SK-N-SH treated with all-trans-retinoic acid at 6 μM for 48 hours (cell line): ENCODE measurements around the gene CDKN2D.
"Not testable (repeated sequence)": the region's sequence is repeated elsewhere in the genome, so short reads cannot be mapped to it uniquely, and the experiment has no call there.

ENCODE experiments used
- ATAC-seq: fragments of 200-7000 bp; cut with Tn5 transposase; 3 replicates; pipeline ENCODE4 v1.9.1; 2020; ENCODE audit warnings: mild to moderate bottlenecking, moderate library complexity
- ARNTL ChIP-seq: fragments of 450-650 bp; formaldehyde crosslinking; IDR thresholded peaks from 2 replicates; pipeline ENCODE4 v1.5.0; 2020; ENCODE audit warnings: low read depth, mild to moderate bottlenecking, moderate library complexity, borderline replicate concordance
- BACH2 ChIP-seq: fragments of 250-450 bp; sonication (Bioruptor Pico); IDR thresholded peaks from 2 replicates; pipeline ENCODE4 v1.9.0; 2021; ENCODE audit warnings: mild to moderate bottlenecking, borderline replicate concordance
- CSDC2 ChIP-seq: fragments of 250-450 bp; sonication (Bioruptor Pico); IDR thresholded peaks from 2 replicates; pipeline ENCODE4 v1.5.0; 2020; ENCODE audit warnings: mild to moderate bottlenecking, moderate library complexity
- ESRRG ChIP-seq: fragments of 250-450 bp; sonication (Bioruptor Pico); IDR thresholded peaks from 2 replicates; pipeline ENCODE4 v1.6.1; 2021; ENCODE audit warnings: mild to moderate bottlenecking
- GLIS3 ChIP-seq: fragments of 250-450 bp; sonication (Bioruptor Pico); IDR thresholded peaks from 2 replicates; pipeline ENCODE4 v1.5.0; 2020; ENCODE audit warnings: mild to moderate bottlenecking, moderate library complexity
- ISL1 ChIP-seq: fragments of 250-450 bp; sonication (Bioruptor Pico); IDR thresholded peaks from 2 replicates; pipeline ENCODE4 v2.1.2; 2022; ENCODE audit warnings: mild to moderate bottlenecking, moderate library complexity
- OSR1 ChIP-seq: fragments of 250-450 bp; sonication (Bioruptor Pico); IDR thresholded peaks from 2 replicates; pipeline ENCODE4 v1.8.0; 2022; ENCODE audit warnings: moderate library complexity, mild to moderate bottlenecking, inconsistent platforms
- POU6F1 ChIP-seq: fragments of 250-450 bp; sonication (Bioruptor Pico); IDR thresholded peaks from 2 replicates; pipeline ENCODE4 v1.8.0; 2021; ENCODE audit warnings: low read depth, mild to moderate bottlenecking, moderate library complexity, borderline replicate concordance
- PPARA ChIP-seq: fragments of 250-450 bp; sonication (Bioruptor Pico); IDR thresholded peaks from 2 replicates; pipeline ENCODE4 v1.5.0; 2020; ENCODE audit warnings: mild to moderate bottlenecking, borderline replicate concordance
- RARB ChIP-seq: fragments of 250-450 bp; sonication (Bioruptor Pico); IDR thresholded peaks from 2 replicates; pipeline ENCODE4 v1.8.0; 2021; ENCODE audit warnings: mild to moderate bottlenecking, moderate library complexity
- SNAI2 ChIP-seq: fragments of 250-450 bp; sonication (Bioruptor Pico); IDR thresholded peaks from 2 replicates; pipeline ENCODE4 v1.5.0; 2020; ENCODE audit warnings: mild to moderate bottlenecking, moderate library complexity
- TCF4 ChIP-seq: fragments of 250-450 bp; sonication (Bioruptor Pico); IDR thresholded peaks from 2 replicates; pipeline ENCODE4 v1.8.0; 2021; ENCODE audit warnings: mild to moderate bottlenecking, moderate library complexity, borderline replicate concordance
- TOX ChIP-seq: fragments of 250-450 bp; sonication (Bioruptor Pico); IDR thresholded peaks from 2 replicates; pipeline ENCODE4 v1.8.0; 2021; ENCODE audit warnings: mild to moderate bottlenecking, moderate library complexity, borderline replicate concordance
- TSHZ2 ChIP-seq: fragments of 250-450 bp; sonication (Bioruptor Pico); IDR thresholded peaks from 2 replicates; pipeline ENCODE4 v1.5.0; 2020; ENCODE audit warnings: mild to moderate bottlenecking, moderate library complexity
- ZC3H10 ChIP-seq: fragments of 250-450 bp; sonication (Bioruptor Pico); IDR thresholded peaks from 2 replicates; pipeline ENCODE4 v1.5.1; 2021; ENCODE audit warnings: mild to moderate bottlenecking, moderate library complexity
- ZFP30 ChIP-seq: fragments of 450-650 bp; formaldehyde crosslinking; IDR thresholded peaks from 2 replicates; pipeline ENCODE4 v1.5.0; 2022; ENCODE audit warnings: mild to moderate bottlenecking, moderate library complexity
- ZNF565 ChIP-seq: fragments of 450-650 bp; formaldehyde crosslinking; conservative IDR thresholded peaks from 2 replicates; pipeline ENCODE4 v1.5.0; 2020; ENCODE audit warnings: low read depth, mild to moderate bottlenecking, moderate library complexity
- ZNF70 ChIP-seq: fragments of 450-650 bp; formaldehyde crosslinking; IDR thresholded peaks from 2 replicates; pipeline ENCODE4 v1.5.0; 2020; ENCODE audit warnings: mild to moderate bottlenecking, moderate library complexity
- ZNF8 ChIP-seq: fragments of 450-650 bp; formaldehyde crosslinking; IDR thresholded peaks from 2 replicates; pipeline ENCODE4 v1.5.0; 2020; ENCODE audit warnings: mild to moderate bottlenecking, moderate library complexity
- TF ChIP-seq, protein P1 (sequence below): fragments of 250-450 bp; sonication (Bioruptor Pico); IDR thresholded peaks from 2 replicates; pipeline ENCODE4 v1.5.1; 2021; ENCODE audit warnings: mild to moderate bottlenecking, moderate library complexity
- TF ChIP-seq, protein P2 (sequence below): fragments of 250-450 bp; sonication (Bioruptor Pico); IDR thresholded peaks from 2 replicates; pipeline ENCODE4 v1.5.1; 2020; ENCODE audit warnings: low read depth, mild to moderate bottlenecking, moderate library complexity

Gene CDKN2D

DNA sequence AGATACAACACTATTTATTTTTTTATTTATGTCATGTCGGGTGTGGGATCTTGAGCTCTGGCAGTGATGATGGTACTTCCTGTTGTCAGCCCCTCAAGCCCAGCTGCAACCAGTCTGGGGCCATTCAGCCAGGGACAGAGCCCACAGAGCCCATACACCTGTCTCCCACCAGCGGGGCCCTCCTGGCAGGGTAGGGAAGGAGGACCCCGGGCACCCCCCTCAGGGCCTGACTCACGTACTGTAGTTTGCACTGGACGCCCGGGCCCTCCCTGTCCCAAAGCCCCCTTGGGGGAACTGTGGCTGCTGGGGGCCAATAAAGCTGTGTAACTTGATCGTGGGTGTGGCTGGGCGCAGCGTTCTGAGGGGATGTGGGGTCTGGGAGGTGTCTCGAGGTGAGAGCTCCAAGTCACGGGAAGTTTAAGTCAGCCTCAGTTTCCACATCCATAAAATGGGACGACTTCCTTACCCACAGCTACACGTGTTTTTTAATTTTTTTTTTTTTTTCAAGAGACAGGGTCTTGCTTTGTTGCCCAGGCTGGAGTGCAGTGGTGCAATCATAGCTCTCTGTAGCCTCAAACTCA, 15.6 kb downstream of the CDKN2D start:
- ATAC-seq = no peak
- TF ChIP-seq, protein P1, sequence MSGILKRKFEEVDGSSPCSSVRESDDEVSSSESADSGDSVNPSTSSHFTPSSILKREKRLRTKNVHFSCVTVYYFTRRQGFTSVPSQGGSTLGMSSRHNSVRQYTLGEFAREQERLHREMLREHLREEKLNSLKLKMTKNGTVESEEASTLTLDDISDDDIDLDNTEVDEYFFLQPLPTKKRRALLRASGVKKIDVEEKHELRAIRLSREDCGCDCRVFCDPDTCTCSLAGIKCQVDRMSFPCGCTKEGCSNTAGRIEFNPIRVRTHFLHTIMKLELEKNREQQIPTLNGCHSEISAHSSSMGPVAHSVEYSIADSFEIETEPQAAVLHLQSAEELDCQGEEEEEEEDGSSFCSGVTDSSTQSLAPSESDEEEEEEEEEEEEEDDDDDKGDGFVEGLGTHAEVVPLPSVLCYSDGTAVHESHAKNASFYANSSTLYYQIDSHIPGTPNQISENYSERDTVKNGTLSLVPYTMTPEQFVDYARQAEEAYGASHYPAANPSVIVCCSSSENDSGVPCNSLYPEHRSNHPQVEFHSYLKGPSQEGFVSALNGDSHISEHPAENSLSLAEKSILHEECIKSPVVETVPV (CRISPR knock-in tag) = no peak
- TF ChIP-seq GLIS3 (no peak), TSHZ2 (CRISPR knock-in tag) (no peak), CSDC2 (CRISPR knock-in tag) (no peak), PPARA (CRISPR knock-in tag) (no peak), OSR1 (CRISPR knock-in tag) (no peak), RARB (no peak), ZFP30 (CRISPR knock-in tag) (no peak), SNAI2 (CRISPR knock-in tag) (no peak), TCF4 (no peak), ISL1 (CRISPR knock-in tag) (no peak), ARNTL (CRISPR knock-in tag) (no peak), BACH2 (CRISPR knock-in tag) (no peak), TOX (CRISPR knock-in tag) (no peak), ESRRG (CRISPR knock-in tag) (no peak)

- ATAC-seq = peak; percentile 67
- TF ChIP-seq SNAI2 (CRISPR knock-in tag) = no peak
- TF ChIP-seq ZC3H10 (CRISPR knock-in tag) = no peak
- no peak for TF ChIP-seq CSDC2 (CRISPR knock-in tag)
- no peak for TF ChIP-seq ZNF70 (CRISPR knock-in tag)
- TF ChIP-seq ZFP30 (CRISPR knock-in tag) = no peak
- TF ChIP-seq OSR1 (CRISPR knock-in tag) = no peak
- TF ChIP-seq POU6F1 (CRISPR knock-in tag) = no peak
- TF ChIP-seq, protein P2, sequence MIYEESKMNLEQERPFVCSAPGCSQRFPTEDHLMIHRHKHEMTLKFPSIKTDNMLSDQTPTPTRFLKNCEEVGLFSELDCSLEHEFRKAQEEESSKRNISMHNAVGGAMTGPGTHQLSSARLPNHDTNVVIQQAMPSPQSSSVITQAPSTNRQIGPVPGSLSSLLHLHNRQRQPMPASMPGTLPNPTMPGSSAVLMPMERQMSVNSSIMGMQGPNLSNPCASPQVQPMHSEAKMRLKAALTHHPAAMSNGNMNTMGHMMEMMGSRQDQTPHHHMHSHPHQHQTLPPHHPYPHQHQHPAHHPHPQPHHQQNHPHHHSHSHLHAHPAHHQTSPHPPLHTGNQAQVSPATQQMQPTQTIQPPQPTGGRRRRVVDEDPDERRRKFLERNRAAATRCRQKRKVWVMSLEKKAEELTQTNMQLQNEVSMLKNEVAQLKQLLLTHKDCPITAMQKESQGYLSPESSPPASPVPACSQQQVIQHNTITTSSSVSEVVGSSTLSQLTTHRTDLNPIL (CRISPR knock-in tag) = no peak
- no peak for TF ChIP-seq ZNF565 (CRISPR knock-in tag)
- TF ChIP-seq, protein P1 (CRISPR knock-in tag) = no peak
These were observed 16.2 kb downstream of the CDKN2D start for GRCh38 chr19:10552510-10553053.

DNA sequence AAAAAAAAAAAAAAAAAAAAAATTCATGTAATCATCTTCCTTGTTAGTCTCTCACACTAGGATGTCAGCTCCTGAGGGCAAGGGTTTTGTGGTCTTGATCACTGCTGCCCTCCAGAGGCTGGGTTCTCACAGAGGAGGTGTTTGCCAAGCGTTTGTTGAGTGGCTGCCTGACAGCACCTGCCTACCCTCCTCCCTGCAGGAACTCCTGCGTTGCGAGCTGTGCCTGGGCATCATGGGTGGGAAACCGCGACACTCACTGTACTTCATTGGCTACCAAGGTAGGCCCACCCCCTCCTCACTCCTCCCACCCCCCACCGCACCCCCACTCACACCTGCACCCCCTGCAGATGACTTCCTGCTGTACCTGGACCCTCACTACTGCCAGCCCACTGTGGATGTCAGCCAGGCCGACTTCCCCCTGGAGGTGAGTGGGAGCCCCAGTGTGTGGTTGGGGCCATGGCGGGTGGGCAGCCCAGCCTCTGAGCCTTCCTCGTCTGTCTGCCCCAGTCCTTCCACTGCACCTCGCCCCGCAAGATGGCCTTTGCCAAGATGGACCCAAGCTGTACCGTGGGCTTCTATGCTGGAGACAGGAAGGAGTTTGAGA, 17.0 kb downstream of the CDKN2D start:
- TF ChIP-seq GLIS3 (no peak), ZNF8 (CRISPR knock-in tag) (no peak), OSR1 (CRISPR knock-in tag) (no peak), POU6F1 (CRISPR knock-in tag) (no peak), ARNTL (CRISPR knock-in tag) (no peak)
- TF ChIP-seq, protein P2 (CRISPR knock-in tag) = no peak
- TF ChIP-seq, protein P1 (CRISPR knock-in tag) = no peak

GRCh38 chr19:10551006-10551405, 17.8 kb downstream of the CDKN2D start:
- ATAC-seq = not testable (repeated sequence)

More for the DNA sequence above, 17.0 kb downstream of the CDKN2D start:
- 0 out of 3 replicates have a peak, but pooled peaks have one; percentile 17 for ATAC-seq
